GM10266 (cell line): Measurements from ENCODE around the gene NT5C2.

Experiments
- DNase-seq: peaks from one replicate; pipeline ENCODE4 v3.0.0; 2012; ENCODE audit errors: extremely low spot score
- TF ChIP-seq, protein P1 (sequence below): IDR thresholded peaks from 2 replicates; pipeline ENCODE4 v1.5.1; 2012; ENCODE audit warnings: mild to moderate bottlenecking, low read depth; ENCODE audit not compliant: control insufficient read depth, insufficient read depth; ENCODE audit errors: missing control alignments

The NT5C2 gene

DNA sequence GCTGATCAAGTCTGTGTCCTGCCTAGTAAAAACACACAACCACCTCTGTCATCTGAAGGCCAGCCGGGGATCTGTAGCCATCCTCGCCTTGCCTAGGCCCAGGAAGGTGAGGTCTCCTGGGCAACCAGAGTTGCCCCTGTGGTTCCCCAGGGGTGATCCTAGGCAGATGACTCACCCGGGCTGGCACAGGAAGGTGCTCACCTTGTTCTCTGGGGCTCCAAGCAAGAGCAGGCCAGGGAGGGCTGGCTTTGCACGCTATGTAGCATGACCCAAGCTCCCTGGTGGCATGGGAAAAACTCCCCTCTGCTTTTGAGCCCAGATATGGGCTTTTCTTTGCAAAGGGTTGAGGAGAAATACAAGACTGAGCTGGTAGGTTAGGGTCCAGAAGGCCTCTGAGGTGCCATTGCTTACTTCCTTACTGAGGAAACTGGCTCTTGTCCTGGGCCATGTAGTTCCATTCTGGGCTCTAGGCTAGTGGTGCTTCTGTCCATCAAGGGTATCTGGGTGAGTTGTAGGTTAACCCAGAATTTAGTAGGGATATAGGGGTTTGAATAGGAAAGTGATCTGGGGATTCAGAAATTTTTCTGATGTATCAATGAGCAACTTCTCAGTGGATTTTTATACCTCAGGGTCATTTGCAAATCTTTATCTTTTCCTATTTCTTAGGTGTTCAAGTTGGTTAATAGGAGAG lies 112.0 kb downstream of the NT5C2 start:
- DNase-seq: no peak
- TF ChIP-seq, protein P1, sequence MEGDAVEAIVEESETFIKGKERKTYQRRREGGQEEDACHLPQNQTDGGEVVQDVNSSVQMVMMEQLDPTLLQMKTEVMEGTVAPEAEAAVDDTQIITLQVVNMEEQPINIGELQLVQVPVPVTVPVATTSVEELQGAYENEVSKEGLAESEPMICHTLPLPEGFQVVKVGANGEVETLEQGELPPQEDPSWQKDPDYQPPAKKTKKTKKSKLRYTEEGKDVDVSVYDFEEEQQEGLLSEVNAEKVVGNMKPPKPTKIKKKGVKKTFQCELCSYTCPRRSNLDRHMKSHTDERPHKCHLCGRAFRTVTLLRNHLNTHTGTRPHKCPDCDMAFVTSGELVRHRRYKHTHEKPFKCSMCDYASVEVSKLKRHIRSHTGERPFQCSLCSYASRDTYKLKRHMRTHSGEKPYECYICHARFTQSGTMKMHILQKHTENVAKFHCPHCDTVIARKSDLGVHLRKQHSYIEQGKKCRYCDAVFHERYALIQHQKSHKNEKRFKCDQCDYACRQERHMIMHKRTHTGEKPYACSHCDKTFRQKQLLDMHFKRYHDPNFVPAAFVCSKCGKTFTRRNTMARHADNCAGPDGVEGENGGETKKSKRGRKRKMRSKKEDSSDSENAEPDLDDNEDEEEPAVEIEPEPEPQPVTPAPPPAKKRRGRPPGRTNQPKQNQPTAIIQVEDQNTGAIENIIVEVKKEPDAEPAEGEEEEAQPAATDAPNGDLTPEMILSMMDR: no peak

DNA sequence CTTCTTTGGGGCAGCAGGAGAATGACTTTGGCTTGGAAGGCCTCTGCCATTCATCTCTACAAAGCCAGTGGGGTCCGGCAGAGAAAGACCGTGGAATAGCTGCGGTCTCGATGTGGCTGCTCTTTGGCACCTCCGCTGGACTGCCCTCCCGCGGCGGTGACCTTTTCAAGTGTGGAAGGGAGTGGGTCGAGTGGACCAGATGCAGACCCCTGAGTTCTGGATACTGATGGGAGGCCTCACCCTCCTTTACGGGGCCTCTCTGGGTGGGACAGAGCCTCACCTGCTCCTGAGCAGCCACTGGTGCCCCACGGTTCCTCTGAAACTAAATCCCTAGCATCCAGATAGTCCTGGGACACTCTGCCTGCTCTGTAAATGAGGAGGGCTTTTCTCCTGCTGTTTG lies 113.1 kb downstream of the NT5C2 start:
- DNase-seq: no peak
- TF ChIP-seq, protein P1: no peak

DNA sequence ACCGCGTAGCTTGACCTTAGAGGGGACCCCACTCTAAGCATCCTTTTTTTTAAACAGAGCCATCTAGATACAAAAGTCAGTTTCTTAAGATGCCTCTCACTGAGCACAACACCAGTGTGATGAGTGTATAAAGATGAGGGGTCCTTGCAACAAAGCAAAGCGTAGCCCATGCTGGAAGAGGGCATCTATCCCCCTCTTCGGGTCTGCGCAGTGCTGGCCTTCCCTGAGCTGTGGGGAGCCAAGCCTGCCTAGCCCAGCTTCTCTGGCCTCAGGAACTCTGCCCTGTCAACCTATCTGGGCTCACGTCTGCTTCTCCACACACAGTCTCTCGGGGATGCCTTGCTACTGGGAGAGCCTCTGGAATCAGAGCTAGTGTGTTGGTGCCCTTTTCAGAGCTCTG lies 114.0 kb downstream of the NT5C2 start:
- DNase-seq: no peak
- TF ChIP-seq, protein P1: no peak

GRCh38 chr10:103078676-103079075 lies 114.4 kb downstream of the NT5C2 start:
- TF ChIP-seq, protein P1: no peak
- DNase-seq: no peak

DNA sequence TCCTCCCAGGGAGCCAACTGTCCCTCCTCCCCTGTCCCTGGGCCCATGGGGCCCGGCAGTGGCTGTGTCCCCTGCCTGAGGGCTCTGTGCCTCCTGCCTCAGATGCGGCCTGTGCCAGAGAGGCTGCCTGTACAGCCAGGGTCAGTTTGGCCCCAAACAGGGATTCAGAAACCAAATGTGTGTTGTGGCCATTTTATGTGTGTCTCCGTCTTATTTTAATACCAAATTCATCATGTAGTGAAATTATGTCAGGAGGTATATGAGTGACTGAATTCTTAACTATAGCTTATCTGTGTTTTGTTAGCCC lies 114.8 kb downstream of the NT5C2 start:
- TF ChIP-seq, protein P1: no peak
- no peak for DNase-seq

- TF ChIP-seq, protein P1: no peak
Measured at GRCh38 chr10:103077491-103078308, 115.4 kb downstream of the NT5C2 start.

GRCh38 chr10:103077020-103077419 lies 116.1 kb downstream of the NT5C2 start:
- TF ChIP-seq, protein P1: no peak
- DNase-seq: no peak

More at GRCh38 chr10:103077491-103078308, 115.4 kb downstream of the NT5C2 start:
- no peak for DNase-seq
